AG08395 (cell line): Measurements from ENCODE around the gene QSOX1.
"Not testable (repeated sequence)": the region's sequence is repeated elsewhere in the genome, so short reads cannot be mapped to it uniquely, and the experiment has no call there.

Source experiments
- DNase-seq: peaks from one replicate; pipeline ENCODE4 v3.0.0; 2012; ENCODE audit warnings: mixed read lengths, low spot score

QSOX1 gene

GRCh38 chr1:180193141-180194047 lies 38.7 kb downstream of the QSOX1 start:
- no peak for DNase-seq

- DNase-seq: no peak
Measured at GRCh38 chr1:180194048-180194425, 39.4 kb downstream of the QSOX1 start.

GRCh38 chr1:180194546-180195207 lies 40.0 kb downstream of the QSOX1 start:
- no peak for DNase-seq

- no peak for DNase-seq
Measured at GRCh38 chr1:180195401-180195800, 40.7 kb downstream of the QSOX1 start.

- no peak for DNase-seq
Measured at GRCh38 chr1:180195916-180196315, 41.2 kb downstream of the QSOX1 start.

GRCh38 chr1:180196436-180197003 lies 41.9 kb downstream of the QSOX1 start:
- DNase-seq: no peak

GRCh38 chr1:180197231-180197630 lies 42.6 kb downstream of the QSOX1 start:
- DNase-seq: no peak

GRCh38 chr1:180198196-180198595 lies 43.5 kb downstream of the QSOX1 start:
- DNase-seq: no peak

- no peak for DNase-seq
Measured at GRCh38 chr1:180198611-180199010, 43.9 kb downstream of the QSOX1 start.

GRCh38 chr1:180199018-180199417 lies 44.3 kb downstream of the QSOX1 start:
- no peak for DNase-seq

- no peak for DNase-seq
Measured at GRCh38 chr1:180201451-180202200, 47.0 kb downstream of the QSOX1 start.

GRCh38 chr1:180202588-180202987 lies 47.9 kb downstream of the QSOX1 start:
- not testable (repeated sequence) for DNase-seq

- no peak for DNase-seq
Measured at GRCh38 chr1:180204231-180204630, 49.6 kb downstream of the QSOX1 start.

GRCh38 chr1:180206581-180206980 lies 51.9 kb downstream of the QSOX1 start:
- no peak for DNase-seq

GRCh38 chr1:180208264-180208663 lies 53.6 kb downstream of the QSOX1 start:
- no peak for DNase-seq

GRCh38 chr1:180210008-180210620 lies 55.4 kb downstream of the QSOX1 start:
- DNase-seq: no peak

GRCh38 chr1:180211156-180211859 lies 56.6 kb downstream of the QSOX1 start:
- DNase-seq: no peak

- DNase-seq: no peak
Measured at GRCh38 chr1:180211860-180212229, 57.2 kb downstream of the QSOX1 start.

- DNase-seq: peak; percentile 50
Measured at GRCh38 chr1:180213401-180214170, 58.9 kb downstream of the QSOX1 start.

- no peak for DNase-seq
Measured at GRCh38 chr1:180215856-180216625, 61.4 kb downstream of the QSOX1 start.
